ENCODE data around the gene FNDC3B. TPM values are rescaled to one million over a fixed set of nuclear protein-coding genes. Genes with fewer than 3 reads are reported as not detected.

The FNDC3B gene
- total RNA-seq, 1 donor, result 139 TPM

DNA sequence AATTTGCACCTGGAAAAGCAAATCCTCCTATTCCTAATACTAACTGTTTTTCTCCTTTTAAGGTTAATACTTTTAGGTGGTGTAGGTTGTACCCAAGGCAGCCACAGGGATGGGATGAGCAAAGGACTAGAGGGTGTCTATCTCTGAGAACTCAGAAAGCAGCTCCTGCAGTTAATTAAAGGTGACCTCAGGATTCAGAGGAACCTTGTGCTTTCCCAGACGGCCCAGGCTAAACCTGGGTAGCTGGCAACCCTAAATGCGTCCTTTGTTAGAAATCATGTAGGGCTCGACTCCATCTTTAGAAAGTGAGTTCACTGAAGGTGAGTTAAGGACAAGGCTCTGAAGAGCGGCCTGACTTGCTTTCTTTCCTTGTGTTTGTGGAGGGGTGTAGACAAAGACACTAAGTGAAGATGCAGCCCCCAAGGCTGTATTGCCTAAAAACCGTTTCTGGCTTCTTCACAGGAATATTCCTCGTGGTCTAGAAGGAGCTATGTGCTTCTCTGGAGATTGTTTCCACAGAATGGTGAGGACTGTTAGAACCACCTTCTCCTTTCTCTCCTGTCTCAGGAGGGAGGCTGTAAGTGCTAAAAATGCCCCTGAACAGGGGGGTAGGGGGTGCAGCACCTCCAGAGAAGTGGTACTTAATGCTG lies 14.9 kb downstream of the FNDC3B start:
- TF ChIP-seq, protein P1, sequence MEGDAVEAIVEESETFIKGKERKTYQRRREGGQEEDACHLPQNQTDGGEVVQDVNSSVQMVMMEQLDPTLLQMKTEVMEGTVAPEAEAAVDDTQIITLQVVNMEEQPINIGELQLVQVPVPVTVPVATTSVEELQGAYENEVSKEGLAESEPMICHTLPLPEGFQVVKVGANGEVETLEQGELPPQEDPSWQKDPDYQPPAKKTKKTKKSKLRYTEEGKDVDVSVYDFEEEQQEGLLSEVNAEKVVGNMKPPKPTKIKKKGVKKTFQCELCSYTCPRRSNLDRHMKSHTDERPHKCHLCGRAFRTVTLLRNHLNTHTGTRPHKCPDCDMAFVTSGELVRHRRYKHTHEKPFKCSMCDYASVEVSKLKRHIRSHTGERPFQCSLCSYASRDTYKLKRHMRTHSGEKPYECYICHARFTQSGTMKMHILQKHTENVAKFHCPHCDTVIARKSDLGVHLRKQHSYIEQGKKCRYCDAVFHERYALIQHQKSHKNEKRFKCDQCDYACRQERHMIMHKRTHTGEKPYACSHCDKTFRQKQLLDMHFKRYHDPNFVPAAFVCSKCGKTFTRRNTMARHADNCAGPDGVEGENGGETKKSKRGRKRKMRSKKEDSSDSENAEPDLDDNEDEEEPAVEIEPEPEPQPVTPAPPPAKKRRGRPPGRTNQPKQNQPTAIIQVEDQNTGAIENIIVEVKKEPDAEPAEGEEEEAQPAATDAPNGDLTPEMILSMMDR (IDR thresholded peaks at IDR 0.05; ENCODE audit: insufficient read depth, low read length), result no peak
- no peak overlapping the region for H3K4me3 ChIP-seq (ENCODE audit: low read depth, low read length)
- no peak for DNase-seq (ENCODE audit: low read depth)

DNA sequence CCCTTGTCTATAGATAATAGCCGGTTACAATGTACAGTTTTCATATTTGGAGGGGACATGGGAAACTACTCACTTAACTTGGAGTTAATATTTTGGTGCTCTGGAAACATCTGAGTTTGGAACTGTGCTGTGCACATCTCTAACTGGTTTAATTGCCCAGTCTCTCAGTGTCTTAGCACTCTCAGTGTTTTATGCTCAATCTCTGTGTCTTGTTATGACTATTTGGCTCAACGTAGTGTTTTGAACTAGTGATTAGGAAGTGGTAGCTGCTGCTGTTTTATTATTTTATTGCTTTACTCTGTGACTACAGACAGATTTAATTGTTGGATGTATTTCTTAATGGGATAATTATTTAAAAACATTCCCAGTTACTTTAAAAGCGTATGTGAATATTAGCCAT lies 17.0 kb downstream of the FNDC3B start:
- TF ChIP-seq, protein P1 (IDR thresholded peaks at IDR 0.05; ENCODE audit: insufficient read depth, low read length), result no peak
- H3K4me3 ChIP-seq (ENCODE audit: low read depth, low read length), result no peak overlapping the region
- no peak for DNase-seq (ENCODE audit: low read depth)

DNA sequence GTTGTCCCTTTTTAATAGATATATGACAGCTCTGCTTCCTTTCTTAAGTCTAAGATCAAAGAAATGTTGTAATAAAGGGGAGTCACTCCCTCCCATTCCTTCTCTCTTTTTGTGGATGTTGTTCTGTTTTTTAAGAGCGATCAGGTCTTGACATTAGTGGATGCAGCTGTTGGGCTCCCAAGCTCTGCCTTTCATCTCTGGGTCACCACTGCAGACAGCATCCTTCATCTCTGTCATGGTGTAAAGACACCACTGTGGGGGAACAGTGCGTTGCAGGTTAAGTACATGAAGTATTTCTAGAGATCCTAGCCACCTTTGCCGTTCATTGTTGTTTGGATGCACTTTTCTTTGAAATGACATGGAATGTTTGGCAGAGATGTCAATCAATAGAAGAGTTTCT lies 17.7 kb downstream of the FNDC3B start:
- H3K4me3 ChIP-seq (ENCODE audit: low read depth, low read length), result no peak overlapping the region
- TF ChIP-seq, protein P1 (IDR thresholded peaks at IDR 0.05; ENCODE audit: insufficient read depth, low read length), result no peak
- no peak for DNase-seq (ENCODE audit: low read depth)

GRCh38 chr3:172057624-172058327 lies 18.4 kb downstream of the FNDC3B start:
- TF ChIP-seq, protein P1 (IDR thresholded peaks at IDR 0.05; ENCODE audit: insufficient read depth, low read length), result no peak
- DNase-seq (ENCODE audit: low read depth), result no peak

DNA sequence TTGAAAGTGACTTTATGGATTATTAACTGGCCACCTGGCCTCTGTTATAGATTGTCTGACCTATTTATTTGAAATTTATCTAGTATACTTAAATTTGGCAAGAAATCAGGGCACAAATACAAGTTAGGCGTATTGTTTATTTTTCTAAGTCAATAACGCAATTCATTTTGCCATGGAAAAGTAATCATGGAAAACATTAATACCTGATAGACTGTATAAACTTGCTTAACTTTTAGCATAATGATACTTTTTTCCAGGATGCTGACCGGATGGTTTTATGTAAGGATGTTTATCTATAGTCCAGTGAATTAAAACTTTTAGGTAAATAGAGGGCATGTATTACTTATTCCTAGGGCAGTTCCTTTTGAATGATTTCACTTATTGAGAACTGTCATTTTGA lies 20.2 kb downstream of the FNDC3B start:
- no peak for DNase-seq (ENCODE audit: low read depth)
- no peak overlapping the region for H3K4me3 ChIP-seq (ENCODE audit: low read depth, low read length)
- TF ChIP-seq, protein P1 (IDR thresholded peaks at IDR 0.05; ENCODE audit: insufficient read depth, low read length), result no peak

More at GRCh38 chr3:172057624-172058327, 18.4 kb downstream of the FNDC3B start:
- H3K4me3 ChIP-seq (ENCODE audit: low read depth, low read length), result no peak overlapping the region

GRCh38 chr3:172060234-172060633 lies 20.9 kb downstream of the FNDC3B start:
- TF ChIP-seq, protein P1 (IDR thresholded peaks at IDR 0.05; ENCODE audit: insufficient read depth, low read length), result no peak
- no peak overlapping the region for H3K4me3 ChIP-seq (ENCODE audit: low read depth, low read length)
- no peak for DNase-seq (ENCODE audit: low read depth)

Data from fibroblast of the aortic adventitia (primary cell).